A673 (cell line): ENCODE data around the gene ZNF354C. TPM values are rescaled to one million over a fixed set of nuclear protein-coding genes. Genes with fewer than 3 reads are reported as not detected.

Experiments
- BruUV-seq: library from RNA; stranded (reverse); fragments of 400-500 nt; replicated peaks from 2 replicates; lab custom pipeline; 2021; lab: Mats Ljungman, UMichigan
- CTCF ChIA-PET: fragments of 300-600 bp; sonication (Branson Sonifier 250); formaldehyde crosslinking; loops from one replicate; lab custom pipeline; 2022; ENCODE audit warnings: antibody characterized with exemption; lab: Charles Lee
- POLR2A ChIA-PET: fragments of 300-600 bp; sonication (Branson Sonifier 250); formaldehyde crosslinking; loops from one replicate; lab custom pipeline; 2022; ENCODE audit warnings: antibody characterized with exemption; ENCODE audit not compliant: low non-redundant PET; lab: Charles Lee
- DNase-seq: peaks from one replicate; pipeline ENCODE4 v3.0.0-alpha.2; 2015; ENCODE audit warnings: low spot score
- H3K27ac ChIP-seq: fragments of 200-600 bp; sonication (generic); 2 replicates; pipeline ENCODE4 v1.5.1; 2016; ENCODE audit warnings: mixed run types, low read depth, mild to moderate bottlenecking, mixed read lengths, antibody characterized with exemption, low read length; ENCODE audit not compliant: poor library complexity, severe bottlenecking
- H3K27me3 ChIP-seq: fragments of 200-600 bp; sonication (generic); replicated peaks from 2 replicates; pipeline ENCODE4 v1.6.1; 2017; ENCODE audit warnings: mixed run types, low read depth, mild to moderate bottlenecking, mixed read lengths, antibody characterized with exemption, low read length; ENCODE audit not compliant: insufficient read depth, poor library complexity
- H3K36me3 ChIP-seq: fragments of 200-600 bp; sonication (generic); 2 replicates; pipeline ENCODE4 v1.6.1; 2016; ENCODE audit warnings: mixed run types, mild to moderate bottlenecking, mixed read lengths, antibody characterized with exemption, low read length; ENCODE audit not compliant: insufficient read depth, poor library complexity, severe bottlenecking
- H3K4me1 ChIP-seq: fragments of 200-600 bp; sonication (generic); 2 replicates; pipeline ENCODE4 v1.6.1; 2017; ENCODE audit warnings: mixed run types, mild to moderate bottlenecking, mixed read lengths, antibody characterized with exemption, low read length; ENCODE audit not compliant: insufficient read depth, poor library complexity, severe bottlenecking
- H3K4me3 ChIP-seq: fragments of 200-600 bp; sonication (generic); 2 replicates; pipeline ENCODE4 v1.5.1; 2016; ENCODE audit warnings: low read depth, mixed run types, mild to moderate bottlenecking, mixed read lengths, low read length; ENCODE audit not compliant: poor library complexity, severe bottlenecking
- H3K9me3 ChIP-seq: fragments of 200-600 bp; sonication (generic); 2 replicates; pipeline ENCODE4 v1.6.1; 2016; ENCODE audit warnings: mixed run types, low read depth, mild to moderate bottlenecking, mixed read lengths, antibody characterized with exemption, low read length; ENCODE audit not compliant: poor library complexity, severe bottlenecking
- CTCF ChIP-seq: fragments of 300-800, 200-600 bp; sonication (generic); conservative IDR thresholded peaks from 2 replicates; pipeline ENCODE4 v1.5.1; 2017; ENCODE audit warnings: low read depth, mild to moderate bottlenecking, antibody characterized with exemption, low read length, moderate library complexity, mixed read lengths
- EZH2 ChIP-seq: fragments of 200-600 bp; sonication (generic); IDR thresholded peaks from 2 replicates; pipeline ENCODE4 v1.6.1; 2017; ENCODE audit warnings: borderline replicate concordance, low read depth, mild to moderate bottlenecking, mixed read lengths, antibody characterized with exemption, low read length; ENCODE audit not compliant: poor library complexity, severe bottlenecking
- intact Hi-C: fragments of 100-400 bp; cut with micrococcal nuclease; formaldehyde crosslinking; loops from one replicate; pipeline ENCODE4 v1.10.0; 2022; ENCODE audit not compliant: unreplicated experiment
- total RNA-seq: library from RNA; stranded (reverse); gene quantifications from 2 replicates; pipeline ENCODE4 v1.2.3, GENCODE V29; 2021

ZNF354C gene
- total RNA-seq, 1 experiment from 2014 or later: 7.4 TPM

GRCh38 chr5:179130101-179130681 is 70.0 kb downstream of the ZNF354C start:
- BruUV-seq: no TSS peak
- CTCF ChIA-PET: no interaction called here

DNA sequence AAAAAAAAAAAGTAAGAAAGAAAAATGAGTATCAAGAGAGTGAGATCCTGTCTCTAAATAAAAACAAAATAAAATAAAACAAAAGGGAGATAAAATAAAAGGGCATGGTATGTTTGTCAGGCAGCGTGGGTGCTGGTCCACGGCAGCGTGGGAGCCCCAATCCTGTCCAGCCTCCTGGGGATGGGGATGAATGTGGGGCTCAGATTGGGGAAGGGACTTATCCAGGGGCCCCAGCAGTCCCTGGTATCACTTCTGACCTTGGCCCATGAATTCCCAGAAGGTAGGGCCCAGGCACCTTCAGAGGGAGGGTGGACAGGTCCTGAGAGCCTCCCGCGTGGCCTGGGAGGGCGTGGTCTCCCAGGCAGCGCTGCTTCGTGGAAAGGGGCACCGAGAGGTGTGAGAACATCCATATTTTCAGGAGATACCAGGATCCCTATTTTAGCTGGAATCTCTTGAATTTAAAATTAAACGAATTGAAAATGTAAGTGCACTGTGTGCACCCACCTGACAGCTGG is 71.2 kb downstream of the ZNF354C start:
- Histone ChIP-seq H3K4me1 (no peaks in the 10 kb centered on the region), H3K27ac (no peak overlapping the region), H3K36me3 (no peaks in the 10 kb centered on the region), H3K27me3 (no peaks in the 10 kb centered on the region), H3K9me3 (no peaks in the 10 kb centered on the region), H3K4me3 (no peak overlapping the region)
- ChIA-PET CTCF (no interaction called here), POLR2A (interaction anchor here (0.6 to 0.7 kb wide), 2 partner anchors 274 to 596 kb away, joined by 6 to 7 read pairs; no protein-coding TSS in a partner anchor)
- no peak for DNase-seq
- intact Hi-C loops: no loop called here
- TF ChIP-seq EZH2 (no peak), CTCF (no peak)
- no TSS peak for BruUV-seq

More at GRCh38 chr5:179130101-179130681, 70.0 kb downstream of the ZNF354C start:
- intact Hi-C loops: no loop called here
- no peaks in the 10 kb centered on the region for H3K27me3 ChIP-seq
- H3K9me3 ChIP-seq: no peaks in the 10 kb centered on the region
- no peak overlapping the region for H3K4me3 ChIP-seq
- H3K27ac ChIP-seq: no peak overlapping the region
- no peaks in the 10 kb centered on the region for H3K4me1 ChIP-seq
- DNase-seq: no peak
- TF ChIP-seq EZH2 (no peak), CTCF (no peak)
- POLR2A ChIA-PET: no interaction called here
- no peaks in the 10 kb centered on the region for H3K36me3 ChIP-seq

DNA sequence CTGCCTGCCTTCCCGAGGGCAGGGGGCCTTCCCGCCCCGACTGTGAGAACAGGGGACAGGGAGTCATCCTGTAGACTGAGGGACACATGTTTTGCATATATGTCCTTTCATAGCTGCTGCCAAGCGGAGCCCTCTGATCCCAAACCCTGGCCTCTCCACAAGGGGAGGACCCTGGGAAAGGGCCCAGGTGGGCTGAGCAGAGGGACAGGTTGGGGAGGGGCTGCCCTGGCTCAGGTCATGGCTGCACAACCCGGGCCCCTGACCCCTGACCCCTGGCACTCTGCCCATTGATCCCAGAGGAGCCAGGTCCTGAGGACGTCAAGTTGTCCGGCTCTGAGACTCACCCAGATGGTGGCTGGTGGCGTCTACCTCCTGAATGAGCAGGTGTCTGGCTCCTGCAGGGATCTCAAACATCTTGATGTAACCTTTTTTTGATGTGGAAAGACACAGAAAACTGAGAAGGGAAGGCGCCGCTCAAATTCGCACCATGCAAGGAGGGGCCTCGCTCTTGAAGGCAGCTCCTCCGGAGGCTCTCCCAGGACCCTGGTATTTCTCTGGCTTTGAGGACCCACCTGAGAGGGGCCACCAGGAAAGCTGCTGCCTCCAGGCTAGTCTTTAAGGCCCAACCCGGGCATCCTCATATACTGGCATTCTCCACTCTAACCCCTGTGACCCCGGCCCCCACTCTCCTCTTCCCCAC is 71.9 kb downstream of the ZNF354C start:
- DNase-seq: no peak
- ChIA-PET POLR2A (no interaction called here), CTCF (no interaction called here)
- Histone ChIP-seq H3K4me3 (no peak overlapping the region), H3K4me1 (no peaks in the 10 kb centered on the region), H3K9me3 (no peaks in the 10 kb centered on the region), H3K27ac (no peak overlapping the region), H3K36me3 (no peaks in the 10 kb centered on the region), H3K27me3 (no peaks in the 10 kb centered on the region)
- BruUV-seq: no TSS peak
- intact Hi-C loops: no loop called here
- TF ChIP-seq EZH2 (no peak), CTCF (no peak)
